Suprapubic skin (tissue), 4 donors: ENCODE data around the gene PTCHD1.

Experiments used
- EP300 ChIP-seq: sonication (generic); formaldehyde crosslinking; IDR thresholded peaks from one replicate; pipeline ENCODE4 v1.6.1; 2017; ENCODE audit warnings: antibody characterized with exemption
- POLR2A ChIP-seq, 2 donors: fragments of 450-650 bp; IDR thresholded peaks; one replicate each; pipeline ENCODE4 v1.6.1; 2017; ENCODE audit warnings: antibody characterized with exemption in 2 of 2, mild to moderate bottlenecking in 2 of 2, moderate library complexity in 2 of 2
- POLR2AphosphoS5 ChIP-seq, 3 donors: sonication (generic); formaldehyde crosslinking; IDR thresholded peaks; one replicate each; pipeline ENCODE4 v1.6.1; 2017; ENCODE audit warnings: antibody characterized with exemption in 3 of 3
- TF ChIP-seq, protein P1 (sequence below), 2 donors: fragments of 200-600 bp in 1 of 2; fragments of 450-650 bp in 1 of 2; sonication (generic) in 1 of 2; IDR thresholded peaks; one replicate each; pipeline ENCODE4 v1.5.1; 2016 to 2019; ENCODE audit warnings: antibody characterized with exemption in 2 of 2, mild to moderate bottlenecking in 1 of 2, moderate library complexity in 1 of 2

DNA sequence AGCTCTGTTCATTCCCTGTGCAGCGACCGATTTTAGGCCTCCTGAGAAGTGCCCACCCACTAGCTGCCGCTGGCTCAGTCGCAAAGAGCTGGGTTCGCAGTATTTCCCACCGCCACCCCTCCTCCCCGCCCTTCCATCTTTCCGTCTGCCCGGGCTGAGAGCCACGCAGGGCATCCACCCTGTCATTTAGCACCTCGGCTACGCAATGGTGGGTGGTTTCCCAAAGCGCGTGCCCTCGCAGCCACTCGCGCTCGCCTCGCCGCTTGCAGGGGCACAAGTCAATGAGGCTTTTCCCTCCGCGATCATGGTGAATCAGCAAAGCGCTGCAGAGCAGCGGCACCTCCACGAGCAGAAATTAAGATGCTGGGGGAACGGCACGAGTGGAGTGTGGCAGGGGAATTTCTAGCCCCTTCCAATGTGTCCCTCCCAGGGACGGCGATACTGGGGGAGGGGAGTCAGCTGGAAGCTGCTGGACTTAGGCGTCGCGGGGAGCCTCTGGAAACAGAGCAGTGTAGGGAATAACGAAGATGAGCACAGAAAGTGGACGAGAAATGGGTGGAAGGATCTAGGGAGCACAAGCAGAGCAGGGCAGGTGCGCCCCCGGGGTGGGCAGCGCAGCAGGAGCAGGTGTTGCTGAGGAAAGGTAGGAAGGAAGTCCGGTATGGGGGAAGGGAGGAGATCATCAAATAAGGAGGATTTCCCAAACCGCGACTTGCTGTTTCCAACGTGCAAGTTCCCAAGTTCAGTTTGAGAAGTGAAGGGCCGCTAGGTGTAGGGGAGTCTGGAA is 2.4 kb upstream of the PTCHD1 start:
- TF ChIP-seq, protein P1, sequence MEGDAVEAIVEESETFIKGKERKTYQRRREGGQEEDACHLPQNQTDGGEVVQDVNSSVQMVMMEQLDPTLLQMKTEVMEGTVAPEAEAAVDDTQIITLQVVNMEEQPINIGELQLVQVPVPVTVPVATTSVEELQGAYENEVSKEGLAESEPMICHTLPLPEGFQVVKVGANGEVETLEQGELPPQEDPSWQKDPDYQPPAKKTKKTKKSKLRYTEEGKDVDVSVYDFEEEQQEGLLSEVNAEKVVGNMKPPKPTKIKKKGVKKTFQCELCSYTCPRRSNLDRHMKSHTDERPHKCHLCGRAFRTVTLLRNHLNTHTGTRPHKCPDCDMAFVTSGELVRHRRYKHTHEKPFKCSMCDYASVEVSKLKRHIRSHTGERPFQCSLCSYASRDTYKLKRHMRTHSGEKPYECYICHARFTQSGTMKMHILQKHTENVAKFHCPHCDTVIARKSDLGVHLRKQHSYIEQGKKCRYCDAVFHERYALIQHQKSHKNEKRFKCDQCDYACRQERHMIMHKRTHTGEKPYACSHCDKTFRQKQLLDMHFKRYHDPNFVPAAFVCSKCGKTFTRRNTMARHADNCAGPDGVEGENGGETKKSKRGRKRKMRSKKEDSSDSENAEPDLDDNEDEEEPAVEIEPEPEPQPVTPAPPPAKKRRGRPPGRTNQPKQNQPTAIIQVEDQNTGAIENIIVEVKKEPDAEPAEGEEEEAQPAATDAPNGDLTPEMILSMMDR (IDR thresholded peaks at IDR 0.05), result no peak
- TF ChIP-seq POLR2AphosphoS5 (IDR thresholded peaks at IDR 0.05) (no peak), EP300 (no peak), POLR2A (IDR thresholded peaks at IDR 0.05) (no peak)
